DOHH2 (cell line): ENCODE measurements around the gene KLK3.
"Not testable (repeated sequence)": the region's sequence is repeated elsewhere in the genome, so short reads cannot be mapped to it uniquely, and the experiment has no call there.

ENCODE experiments used
- H3F3A ChIP-seq: fragments of 200-600 bp; sonication (generic), shearing (Covaris generic); 2 replicates; pipeline ENCODE4 v1.6.0; 2016; ENCODE audit warnings: antibody characterized with exemption, mild to moderate bottlenecking; ENCODE audit not compliant: control insufficient read depth, insufficient read depth
- H3K27ac ChIP-seq: fragments of 200-600 bp; sonication (generic); 2 replicates; pipeline ENCODE4 v1.5.1; 2014; ENCODE audit warnings: low read depth, mild to moderate bottlenecking, low read length, moderate library complexity
- H3K27me3 ChIP-seq: fragments of 200-600 bp; sonication (generic); 2 replicates; pipeline ENCODE4 v1.6.1; 2014; ENCODE audit warnings: mild to moderate bottlenecking, low read length, mixed read lengths; ENCODE audit not compliant: control insufficient read depth
- H3K36me3 ChIP-seq: fragments of 200-600 bp; sonication (generic); 2 replicates; pipeline ENCODE4 v1.6.1; 2014; ENCODE audit warnings: mild to moderate bottlenecking, low read length, moderate library complexity, mixed read lengths; ENCODE audit not compliant: control insufficient read depth
- H3K4me1 ChIP-seq: fragments of 200-600 bp; sonication (generic); 2 replicates; pipeline ENCODE4 v1.6.1; 2014; ENCODE audit warnings: mild to moderate bottlenecking, low read length, mixed read lengths; ENCODE audit not compliant: control insufficient read depth
- H3K4me2 ChIP-seq: fragments of 200-600 bp; sonication (generic); 2 replicates; pipeline ENCODE4 v1.6.0; 2014; ENCODE audit warnings: mild to moderate bottlenecking, low read length, moderate library complexity
- H3K4me3 ChIP-seq: fragments of 200-600 bp; sonication (generic); 2 replicates; pipeline ENCODE4 v1.5.1; 2014; ENCODE audit warnings: mild to moderate bottlenecking, low read length, mixed read lengths
- H3K79me2 ChIP-seq: fragments of 200-600 bp; sonication (generic); 2 replicates; pipeline ENCODE4 v1.6.1; 2014; ENCODE audit warnings: mild to moderate bottlenecking, low read length, mixed read lengths; ENCODE audit not compliant: control insufficient read depth
- H3K9me2 ChIP-seq: fragments of 200-600 bp; sonication (generic); replicated peaks from 2 replicates; pipeline ENCODE4 v1.6.1; 2014; ENCODE audit warnings: mild to moderate bottlenecking, low read length, mixed read lengths; ENCODE audit not compliant: control insufficient read depth
- H3K9me3 ChIP-seq: fragments of 200-600 bp; sonication (generic); 2 replicates; pipeline ENCODE4 v1.6.1; 2014; ENCODE audit warnings: antibody characterized with exemption, low read length, mixed read lengths; ENCODE audit not compliant: control insufficient read depth, insufficient read depth
- H4K20me1 ChIP-seq: fragments of 200-600 bp; sonication (generic); 2 replicates; pipeline ENCODE4 v1.6.0; 2014; ENCODE audit warnings: low read depth, mild to moderate bottlenecking, antibody characterized with exemption, low read length, moderate library complexity; ENCODE audit not compliant: control insufficient read depth, insufficient read depth
- EZH2phosphoT487 ChIP-seq: fragments of 200-600 bp; sonication (generic); IDR thresholded peaks from 2 replicates; pipeline ENCODE4 v1.6.1; 2017; ENCODE audit warnings: borderline replicate concordance, mild to moderate bottlenecking, antibody characterized with exemption, low read length, moderate library complexity, mixed read lengths
- TF ChIP-seq, protein P1 (sequence below): fragments of 200-600 bp; sonication (generic); IDR thresholded peaks from one replicate; pipeline ENCODE4 v1.5.1; 2014; ENCODE audit warnings: antibody characterized with exemption, mild to moderate bottlenecking, low read depth, low read length; ENCODE audit not compliant: poor library complexity, severe bottlenecking

Gene KLK3

DNA sequence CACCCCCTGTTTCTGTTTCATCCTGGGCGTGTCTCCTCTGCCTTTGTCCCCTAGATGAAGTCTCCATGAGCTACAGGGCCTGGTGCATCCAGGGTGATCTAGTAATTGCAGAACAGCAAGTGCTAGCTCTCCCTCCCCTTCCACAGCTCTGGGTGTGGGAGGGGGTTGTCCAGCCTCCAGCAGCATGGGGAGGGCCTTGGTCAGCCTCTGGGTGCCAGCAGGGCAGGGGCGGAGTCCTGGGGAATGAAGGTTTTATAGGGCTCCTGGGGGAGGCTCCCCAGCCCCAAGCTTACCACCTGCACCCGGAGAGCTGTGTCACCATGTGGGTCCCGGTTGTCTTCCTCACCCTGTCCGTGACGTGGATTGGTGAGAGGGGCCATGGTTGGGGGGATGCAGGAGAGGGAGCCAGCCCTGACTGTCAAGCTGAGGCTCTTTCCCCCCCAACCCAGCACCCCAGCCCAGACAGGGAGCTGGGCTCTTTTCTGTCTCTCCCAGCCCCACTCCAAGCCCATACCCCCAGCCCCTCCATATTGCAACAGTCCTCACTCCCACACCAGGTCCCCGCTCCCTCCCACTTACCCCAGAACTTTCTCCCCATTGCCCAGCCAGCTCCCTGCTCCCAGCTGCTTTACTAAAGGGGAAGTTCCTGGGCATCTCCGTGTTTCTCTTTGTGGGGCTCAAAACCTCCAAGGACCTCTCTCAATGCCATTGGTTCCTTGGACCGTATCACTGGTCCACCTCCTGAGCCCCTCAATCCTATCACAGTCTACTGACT is at the start of gene KLK3:
Gene KLK3, plus strand, starts transcription at position 280 of the 775 bp plus-strand sequence. Its CDS starts 41 bp downstream, at position 321.
- Histone ChIP-seq H4K20me1 (no peaks in the 10 kb centered on the region), H3K27ac (no peak within 1 kb of the TSS), H3K27me3 (peaks cover 20% of the 10 kb centered on the region), H3K4me2 (no peak within 1 kb of the TSS), H3K79me2 (no peaks in the 10 kb centered on the region), H3K9me3 (no peaks in the 10 kb centered on the region), H3K4me3 (no peak within 1 kb of the TSS), H3K36me3 (no peaks in the 10 kb centered on the region), H3F3A (no peaks in the 10 kb centered on the region), H3K9me2 (no peaks in the 10 kb centered on the region), H3K4me1 (no peaks in the 10 kb centered on the region)
- TF ChIP-seq, protein P1, sequence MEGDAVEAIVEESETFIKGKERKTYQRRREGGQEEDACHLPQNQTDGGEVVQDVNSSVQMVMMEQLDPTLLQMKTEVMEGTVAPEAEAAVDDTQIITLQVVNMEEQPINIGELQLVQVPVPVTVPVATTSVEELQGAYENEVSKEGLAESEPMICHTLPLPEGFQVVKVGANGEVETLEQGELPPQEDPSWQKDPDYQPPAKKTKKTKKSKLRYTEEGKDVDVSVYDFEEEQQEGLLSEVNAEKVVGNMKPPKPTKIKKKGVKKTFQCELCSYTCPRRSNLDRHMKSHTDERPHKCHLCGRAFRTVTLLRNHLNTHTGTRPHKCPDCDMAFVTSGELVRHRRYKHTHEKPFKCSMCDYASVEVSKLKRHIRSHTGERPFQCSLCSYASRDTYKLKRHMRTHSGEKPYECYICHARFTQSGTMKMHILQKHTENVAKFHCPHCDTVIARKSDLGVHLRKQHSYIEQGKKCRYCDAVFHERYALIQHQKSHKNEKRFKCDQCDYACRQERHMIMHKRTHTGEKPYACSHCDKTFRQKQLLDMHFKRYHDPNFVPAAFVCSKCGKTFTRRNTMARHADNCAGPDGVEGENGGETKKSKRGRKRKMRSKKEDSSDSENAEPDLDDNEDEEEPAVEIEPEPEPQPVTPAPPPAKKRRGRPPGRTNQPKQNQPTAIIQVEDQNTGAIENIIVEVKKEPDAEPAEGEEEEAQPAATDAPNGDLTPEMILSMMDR, result no peak
- TF ChIP-seq EZH2phosphoT487, result no peak

DNA sequence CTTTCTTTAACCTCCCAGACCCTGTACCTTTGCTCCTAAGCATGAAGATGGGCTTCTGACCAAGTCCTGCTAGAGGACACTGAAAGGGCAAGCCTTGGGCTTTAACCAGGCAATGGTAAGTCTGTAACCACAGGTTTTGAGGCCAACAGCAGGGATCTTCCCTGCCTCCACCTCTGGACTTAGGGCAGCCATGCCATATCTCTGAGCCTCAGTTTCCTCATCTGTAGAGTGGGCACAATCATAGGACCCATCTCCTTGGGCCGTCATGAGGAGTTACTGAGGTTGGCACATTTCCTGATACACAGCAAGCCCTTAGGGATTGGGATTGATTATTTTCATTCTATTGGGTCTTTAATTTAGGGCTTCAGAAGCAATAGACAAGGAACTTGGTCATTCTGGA is 45.9 kb upstream of the KLK3 start:
- H3K79me2 ChIP-seq, result peaks cover 13% of the 10 kb centered on the region
- H3K4me3 ChIP-seq, result no peak overlapping the region
- H3K27me3 ChIP-seq, result no peaks in the 10 kb centered on the region
- no peak overlapping the region for H3K27ac ChIP-seq
- H3F3A ChIP-seq, result peaks cover under 1% of the 10 kb centered on the region; the same call in 1 of the 2 replicates
- H3K4me1 ChIP-seq, result peaks cover 9% of the 10 kb centered on the region
- H3K9me3 ChIP-seq, result no peaks in the 10 kb centered on the region
- H3K36me3 ChIP-seq, result peaks cover 5% of the 10 kb centered on the region
- no peaks in the 10 kb centered on the region for H3K9me2 ChIP-seq
- peaks cover under 1% of the 10 kb centered on the region; the same call in 1 of the 2 replicates for H4K20me1 ChIP-seq
- H3K4me2 ChIP-seq, result no peak overlapping the region
- no peak for TF ChIP-seq EZH2phosphoT487
- TF ChIP-seq, protein P1, result no peak

GRCh38 chr19:50811622-50812238 is 43.0 kb upstream of the KLK3 start:
- H3K4me2 ChIP-seq, H3K4me3 ChIP-seq, H3K4me1 ChIP-seq, H4K20me1 ChIP-seq, H3K9me3 ChIP-seq, H3K36me3 ChIP-seq, H3K27me3 ChIP-seq, H3K27ac ChIP-seq, H3F3A ChIP-seq, H3K79me2 ChIP-seq, H3K9me2 ChIP-seq: not testable (repeated sequence)

DNA sequence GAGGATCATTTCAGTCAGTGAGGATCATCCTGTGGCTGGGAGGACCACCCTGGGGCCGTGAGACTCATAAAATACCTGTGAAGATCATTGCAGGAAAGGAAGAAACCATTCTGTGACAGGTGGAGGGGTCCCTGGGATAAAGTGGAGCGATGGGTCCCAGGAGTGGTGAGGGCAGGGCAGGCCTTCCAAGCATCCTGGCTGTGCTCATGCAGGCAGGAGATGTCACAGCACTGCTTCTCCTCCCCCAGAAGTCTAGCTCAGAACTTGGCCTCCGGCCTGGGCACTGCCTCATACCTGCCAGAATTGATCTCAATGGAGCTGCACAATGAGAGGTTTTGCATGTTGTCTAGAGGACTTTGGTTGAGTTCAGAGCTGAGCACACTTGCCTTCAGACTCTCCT is 42.2 kb upstream of the KLK3 start:
- no peak overlapping the region for H3K4me3 ChIP-seq
- H3K27ac ChIP-seq, result no peak overlapping the region
- H3K36me3 ChIP-seq, result no peaks in the 10 kb centered on the region
- H3K4me1 ChIP-seq, result peaks cover 7% of the 10 kb centered on the region
- H3K9me3 ChIP-seq, result no peaks in the 10 kb centered on the region
- no peaks in the 10 kb centered on the region for H4K20me1 ChIP-seq
- no peaks in the 10 kb centered on the region; the same call in 1 of the 2 replicates for H3F3A ChIP-seq
- 0 out of 2 replicates have a peak, but pooled peaks cover 3% of the 10 kb centered on the region for H3K27me3 ChIP-seq
- TF ChIP-seq EZH2phosphoT487, result no peak
- TF ChIP-seq, protein P1, result no peak
- H3K4me2 ChIP-seq, result no peak overlapping the region
- no peaks in the 10 kb centered on the region for H3K9me2 ChIP-seq
- no peaks in the 10 kb centered on the region for H3K79me2 ChIP-seq
